Astrocyte (in vitro differentiated cells and primary cell): ENCODE results near the gene TAF4. TPM values are rescaled to one million over a fixed set of nuclear protein-coding genes. Genes with fewer than 3 reads are reported as not detected.

Experiments used
- DNase-seq: peaks from one replicate; pipeline ENCODE4 v3.0.0-alpha.2; 2010; ENCODE audit warnings: low read depth
- FAIRE-seq: peaks from 2 replicates; lab custom pipeline; 2011; peaks lifted over from hg19 to GRCh38; lab: Jason Lieb, UNC
- H2AFZ ChIP-seq: 2 replicates; pipeline ENCODE4 v1.6.0; 2012; ENCODE audit warnings: low read depth, low read length, inconsistent platforms
- H3K27ac ChIP-seq: 2 replicates; pipeline ENCODE4 v1.5.1; 2011; ENCODE audit warnings: low read depth, low read length, inconsistent platforms
- H3K27me3 ChIP-seq: 2 replicates; pipeline ENCODE4 v1.6.0; 2011; ENCODE audit warnings: low read length, inconsistent platforms; ENCODE audit not compliant: insufficient read depth
- H3K36me3 ChIP-seq: 2 replicates; pipeline ENCODE4 v1.5.1; 2011; ENCODE audit warnings: low read length, inconsistent platforms; ENCODE audit not compliant: insufficient read depth
- H3K4me1 ChIP-seq: 2 replicates; pipeline ENCODE4 v1.5.1; 2011; ENCODE audit warnings: low read length, inconsistent platforms; ENCODE audit not compliant: insufficient read depth
- H3K4me2 ChIP-seq: 2 replicates; pipeline ENCODE4 v1.6.0; 2012; ENCODE audit warnings: low read length, inconsistent platforms
- H3K4me3 ChIP-seq: 2 replicates; pipeline ENCODE4 v1.5.1; 2011; ENCODE audit warnings: low read depth, mild to moderate bottlenecking, low read length, inconsistent platforms; ENCODE audit not compliant: insufficient read depth
- H3K79me2 ChIP-seq: 2 replicates; pipeline ENCODE4 v1.6.0; 2012; ENCODE audit warnings: mild to moderate bottlenecking, low read length, inconsistent platforms; ENCODE audit not compliant: insufficient read depth
- H3K9ac ChIP-seq: 2 replicates; pipeline ENCODE4 v1.6.0; 2012; ENCODE audit warnings: mild to moderate bottlenecking, low read length, inconsistent platforms
- H3K9me3 ChIP-seq: 2 replicates; pipeline ENCODE4 v1.5.1; 2012; ENCODE audit warnings: low read depth, mild to moderate bottlenecking, low read length, inconsistent platforms; ENCODE audit not compliant: insufficient read depth
- H4K20me1 ChIP-seq: 2 replicates; pipeline ENCODE4 v1.6.0; 2012; ENCODE audit warnings: low read length, inconsistent platforms; ENCODE audit not compliant: insufficient read depth
- H3K27ac Mint-ChIP-seq: one replicate; pipeline ENCODE4 v1.8.0; 2021; ENCODE audit warnings: mild to moderate bottlenecking, mixed read lengths; ENCODE audit not compliant: unreplicated experiment
- H3K27me3 Mint-ChIP-seq: one replicate; pipeline ENCODE4 v1.8.0; 2021; ENCODE audit warnings: low read depth, mixed read lengths; ENCODE audit not compliant: unreplicated experiment
- H3K36me3 Mint-ChIP-seq: one replicate; pipeline ENCODE4 v1.8.0; 2021; ENCODE audit warnings: low read depth, mixed read lengths; ENCODE audit not compliant: unreplicated experiment
- H3K4me1 Mint-ChIP-seq: one replicate; pipeline ENCODE4 v1.8.0; 2021; ENCODE audit warnings: low read depth, mixed read lengths; ENCODE audit not compliant: unreplicated experiment
- H3K4me3 Mint-ChIP-seq: one replicate; pipeline ENCODE4 v1.8.0; 2021; ENCODE audit warnings: mild to moderate bottlenecking, moderate library complexity, mixed read lengths; ENCODE audit not compliant: unreplicated experiment
- H3K9me3 Mint-ChIP-seq: one replicate; pipeline ENCODE4 v1.8.0; 2021; ENCODE audit warnings: mild to moderate bottlenecking, mixed read lengths; ENCODE audit not compliant: unreplicated experiment
- CTCF ChIP-seq: IDR thresholded peaks from 2 replicates; pipeline ENCODE4 v1.5.1; 2011; ENCODE audit warnings: low read depth, mild to moderate bottlenecking, inconsistent platforms, low read length, moderate library complexity; ENCODE audit not compliant: insufficient read depth
- EZH2 ChIP-seq: IDR thresholded peaks from 2 replicates; pipeline ENCODE4 v1.6.1; 2012; ENCODE audit warnings: mild to moderate bottlenecking, low read length, inconsistent platforms; ENCODE audit not compliant: insufficient read depth
- total RNA-seq: library from RNA; stranded (reverse); gene quantifications from 2 replicates; pipeline ENCODE4 v1.2.1, GENCODE V29; 2021

Gene TAF4
- total RNA-seq, 1 donor from 2014 or later: 11.8 TPM

- no peak overlapping the region for H3K9ac ChIP-seq
- Mint-ChIP-seq H3K4me3 (no peak overlapping the region), H3K9me3 (no peaks in the 10 kb centered on the region), H3K4me1 (no peaks in the 10 kb centered on the region), H3K27me3 (peaks cover 7% of the 10 kb centered on the region), H3K36me3 (no peaks in the 10 kb centered on the region), H3K27ac (no peak overlapping the region)
- TF ChIP-seq EZH2 (no peak), CTCF (no peak)
- FAIRE-seq: no peak
- no peak overlapping the region for H3K4me2 ChIP-seq
- H3K4me1 ChIP-seq: no peaks in the 10 kb centered on the region
- H3K27me3 ChIP-seq: no peaks in the 10 kb centered on the region
- no peak overlapping the region for H3K27ac ChIP-seq
- H3K36me3 ChIP-seq: no peaks in the 10 kb centered on the region
- no peak for DNase-seq
- no peaks in the 10 kb centered on the region for H3K9me3 ChIP-seq
- no peak overlapping the region for H2AFZ ChIP-seq
- H4K20me1 ChIP-seq: no peaks in the 10 kb centered on the region
- no peak overlapping the region for H3K4me3 ChIP-seq
- H3K79me2 ChIP-seq: no peaks in the 10 kb centered on the region
These were observed 125.2 kb downstream of the TAF4 start for GRCh38 chr20:61940491-61940890.

GRCh38 chr20:61939691-61940360, 125.9 kb downstream of the TAF4 start:
- no peak overlapping the region for H3K27ac Mint-ChIP-seq
- no peak overlapping the region for H3K4me3 ChIP-seq
- no peak overlapping the region for H3K4me3 Mint-ChIP-seq

More at GRCh38 chr20:61939691-61940360, 125.9 kb downstream of the TAF4 start:
- H3K36me3 Mint-ChIP-seq: peaks cover under 1% of the 10 kb centered on the region
- H3K9me3 ChIP-seq: no peaks in the 10 kb centered on the region
- H3K9ac ChIP-seq: no peak overlapping the region
- no peaks in the 10 kb centered on the region for H3K27me3 ChIP-seq
- H2AFZ ChIP-seq: no peak overlapping the region
- H4K20me1 ChIP-seq: no peaks in the 10 kb centered on the region
- H3K4me1 ChIP-seq: no peaks in the 10 kb centered on the region
- no peaks in the 10 kb centered on the region for H3K9me3 Mint-ChIP-seq
- H3K27me3 Mint-ChIP-seq: peaks cover 9% of the 10 kb centered on the region
- DNase-seq (no peak), FAIRE-seq (no peak)
- no peaks in the 10 kb centered on the region for H3K36me3 ChIP-seq
- H3K4me2 ChIP-seq: no peak overlapping the region
- no peaks in the 10 kb centered on the region for H3K79me2 ChIP-seq
- H3K27ac ChIP-seq: no peak overlapping the region
- no peaks in the 10 kb centered on the region for H3K4me1 Mint-ChIP-seq
- TF ChIP-seq EZH2 (no peak), CTCF (no peak)
